PC-9 (cell line): ENCODE data around the gene MYO18B. TPM values are rescaled to one million over a fixed set of nuclear protein-coding genes. Genes with fewer than 3 reads are reported as not detected.

Experiments used
- BruUV-seq: library from RNA; stranded (reverse); fragments of 400-500 nt; replicated peaks from 2 replicates; lab custom pipeline; 2021; lab: Mats Ljungman, UMichigan
- CTCF ChIA-PET: fragments of 300-600 bp; sonication (Branson Sonifier 250); formaldehyde crosslinking; loops from one replicate; lab custom pipeline; 2022; ENCODE audit warnings: antibody characterized with exemption; lab: Charles Lee
- POLR2A ChIA-PET: fragments of 300-600 bp; sonication (Branson Sonifier 250); formaldehyde crosslinking; loops from one replicate; lab custom pipeline; 2022; ENCODE audit warnings: antibody characterized with exemption; ENCODE audit not compliant: unreplicated experiment; lab: Charles Lee
- DNase-seq, 2 experiments: peaks; one replicate each; pipeline versions ENCODE4 v3.0.0 to v3.0.0-alpha.2; 2015 to 2022; ENCODE audit warnings: mixed read lengths in 1 of 2
- H2AFZ ChIP-seq: fragments of 200-600 bp; sonication (generic); 2 replicates; pipeline ENCODE4 v1.8.1; 2017; ENCODE audit warnings: antibody characterized with exemption
- H3F3A ChIP-seq: fragments of 200-600 bp; sonication (generic); 2 replicates; pipeline ENCODE4 v1.8.1; 2017; ENCODE audit warnings: antibody characterized with exemption, mild to moderate bottlenecking, low read depth; ENCODE audit not compliant: insufficient read depth
- H3K27ac ChIP-seq: fragments of 200-600 bp; sonication (generic); 2 replicates; pipeline ENCODE4 v1.6.1; 2016; ENCODE audit warnings: mixed run types
- H3K27me3 ChIP-seq: fragments of 200-600 bp; sonication (generic); 2 replicates; pipeline ENCODE4 v1.6.1; 2016; ENCODE audit warnings: low read depth, mixed run types; ENCODE audit not compliant: insufficient read depth
- H3K36me3 ChIP-seq: fragments of 200-600 bp; sonication (generic); 2 replicates; pipeline ENCODE4 v1.6.1; 2016; ENCODE audit warnings: low read depth, mixed run types
- H3K4me1 ChIP-seq: fragments of 200-600 bp; sonication (generic); replicated peaks from 2 replicates; pipeline ENCODE4 v1.6.1; 2016; ENCODE audit warnings: mixed run types; ENCODE audit not compliant: insufficient read depth
- H3K4me2 ChIP-seq: fragments of 200-600 bp; sonication (generic); 2 replicates; pipeline ENCODE4 v1.6.1; 2017; ENCODE audit warnings: mixed run types
- H3K4me3 ChIP-seq: fragments of 200-600 bp; sonication (generic); 2 replicates; pipeline ENCODE4 v1.6.1; 2016; ENCODE audit warnings: mixed run types
- H3K79me2 ChIP-seq: fragments of 200-600 bp; sonication (generic); 2 replicates; pipeline ENCODE4 v1.6.1; 2017; ENCODE audit warnings: low read depth, mixed run types
- H3K9me2 ChIP-seq: fragments of 200-600 bp; sonication (generic); 2 replicates; pipeline ENCODE4 v1.8.1; 2017; ENCODE audit warnings: mild to moderate bottlenecking; ENCODE audit not compliant: insufficient read depth
- H3K9me3 ChIP-seq: fragments of 200-600 bp; sonication (generic); 2 replicates; pipeline ENCODE4 v1.8.1; 2016; ENCODE audit warnings: low read depth; ENCODE audit not compliant: insufficient read depth
- H4K20me1 ChIP-seq: fragments of 200-600 bp; sonication (generic); 2 replicates; pipeline ENCODE4 v1.8.1; 2017; ENCODE audit not compliant: insufficient read depth
- EZH2 ChIP-seq: fragments of 200-600 bp; sonication (generic); IDR thresholded peaks from 2 replicates; pipeline ENCODE4 v1.8.0; 2017; ENCODE audit warnings: antibody characterized with exemption, low read depth
- intact Hi-C: fragments of 100-400 bp; cut with micrococcal nuclease; formaldehyde crosslinking; loops from one replicate; pipeline ENCODE4 v1.10.0; 2022; ENCODE audit not compliant: unreplicated experiment
- total RNA-seq: library from RNA; stranded (reverse); gene quantifications from 2 replicates; pipeline ENCODE4 v1.2.3, GENCODE V29; 2021
- TF ChIP-seq, protein P1 (sequence below): fragments of 200-600 bp; sonication (generic); conservative IDR thresholded peaks from 2 replicates; pipeline ENCODE4 v1.6.1; 2017; ENCODE audit warnings: mixed run types, antibody characterized with exemption, mild to moderate bottlenecking, moderate library complexity

The MYO18B gene
- total RNA-seq, 1 experiment from 2014 or later = not detected

DNA sequence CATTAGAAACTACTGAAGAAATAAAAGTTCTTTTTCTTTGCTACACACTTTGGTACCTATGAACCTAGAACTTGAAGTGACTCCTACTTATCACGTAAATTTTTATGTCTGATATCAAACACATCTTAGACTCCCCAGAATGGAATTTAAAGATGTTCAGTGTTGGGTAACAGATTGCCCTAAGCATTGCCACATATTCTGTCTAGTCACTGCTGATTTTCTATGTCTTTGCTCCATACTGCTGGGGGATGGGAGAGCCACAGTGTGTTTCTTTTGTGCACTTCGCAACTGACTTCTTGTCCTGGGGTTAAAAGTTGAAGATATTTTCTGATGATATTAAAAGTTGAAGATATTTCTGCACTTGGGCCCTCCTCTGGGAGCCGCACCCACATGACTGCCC lies 19.4 kb upstream of the MYO18B start:
- Histone ChIP-seq H3K27me3 (peaks cover 38% of the 10 kb centered on the region), H3K9me2 (no peaks in the 10 kb centered on the region), H4K20me1 (no peaks in the 10 kb centered on the region), H3K9me3 (no peaks in the 10 kb centered on the region), H3K36me3 (no peaks in the 10 kb centered on the region), H3K4me1 (no peaks in the 10 kb centered on the region), H2AFZ (no peak overlapping the region), H3K79me2 (no peaks in the 10 kb centered on the region), H3F3A (no peaks in the 10 kb centered on the region), H3K4me2 (no peak overlapping the region), H3K4me3 (no peak overlapping the region), H3K27ac (no peak overlapping the region)
- ChIA-PET POLR2A (no interaction called here), CTCF (no interaction called here)
- no TSS peak for BruUV-seq
- TF ChIP-seq, protein P1, sequence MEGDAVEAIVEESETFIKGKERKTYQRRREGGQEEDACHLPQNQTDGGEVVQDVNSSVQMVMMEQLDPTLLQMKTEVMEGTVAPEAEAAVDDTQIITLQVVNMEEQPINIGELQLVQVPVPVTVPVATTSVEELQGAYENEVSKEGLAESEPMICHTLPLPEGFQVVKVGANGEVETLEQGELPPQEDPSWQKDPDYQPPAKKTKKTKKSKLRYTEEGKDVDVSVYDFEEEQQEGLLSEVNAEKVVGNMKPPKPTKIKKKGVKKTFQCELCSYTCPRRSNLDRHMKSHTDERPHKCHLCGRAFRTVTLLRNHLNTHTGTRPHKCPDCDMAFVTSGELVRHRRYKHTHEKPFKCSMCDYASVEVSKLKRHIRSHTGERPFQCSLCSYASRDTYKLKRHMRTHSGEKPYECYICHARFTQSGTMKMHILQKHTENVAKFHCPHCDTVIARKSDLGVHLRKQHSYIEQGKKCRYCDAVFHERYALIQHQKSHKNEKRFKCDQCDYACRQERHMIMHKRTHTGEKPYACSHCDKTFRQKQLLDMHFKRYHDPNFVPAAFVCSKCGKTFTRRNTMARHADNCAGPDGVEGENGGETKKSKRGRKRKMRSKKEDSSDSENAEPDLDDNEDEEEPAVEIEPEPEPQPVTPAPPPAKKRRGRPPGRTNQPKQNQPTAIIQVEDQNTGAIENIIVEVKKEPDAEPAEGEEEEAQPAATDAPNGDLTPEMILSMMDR = no peak
- no peak for TF ChIP-seq EZH2
- DNase-seq = no peak
- intact Hi-C loops = no loop called here

DNA sequence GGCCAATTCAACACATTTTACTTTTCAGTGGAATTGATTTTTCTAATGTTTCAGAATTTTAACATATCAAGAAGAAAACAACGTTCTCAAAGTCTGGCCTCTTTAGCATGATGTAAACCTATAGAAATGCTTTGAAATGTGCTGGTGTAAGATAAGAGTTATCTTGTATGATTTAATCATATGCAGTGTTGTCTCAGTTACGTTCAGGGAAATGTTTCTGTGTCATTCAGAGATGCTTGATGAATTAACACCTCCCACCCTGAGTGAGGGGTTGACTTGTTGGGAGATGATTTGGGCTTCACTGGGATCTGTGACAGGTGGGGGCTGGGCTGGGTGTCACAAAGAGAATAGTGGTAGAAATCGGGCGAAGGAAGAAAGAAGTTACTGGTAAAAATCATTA lies 15.7 kb upstream of the MYO18B start:
- peaks cover 50% of the 10 kb centered on the region for H3K27me3 ChIP-seq
- CTCF ChIA-PET = no interaction called here

DNA sequence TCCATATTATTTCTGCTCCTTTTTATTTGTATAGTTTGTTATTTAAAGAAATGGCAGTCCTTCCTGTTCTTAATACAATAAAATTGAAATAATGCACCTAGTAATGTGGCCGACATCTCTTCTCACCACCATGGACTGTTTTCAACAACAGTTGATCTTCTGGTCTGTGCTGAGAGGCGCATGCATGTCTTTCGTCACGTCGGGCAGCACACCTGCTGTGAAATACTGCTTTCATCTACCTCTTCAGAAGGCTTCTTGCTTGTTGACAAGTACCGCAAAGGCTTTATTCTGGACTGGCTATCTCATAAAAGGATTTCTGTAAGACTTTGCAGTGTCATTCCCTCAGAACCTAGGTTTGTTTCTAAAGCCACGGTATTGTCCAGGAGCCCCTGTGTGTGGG lies 13.9 kb upstream of the MYO18B start:
- H2AFZ ChIP-seq = no peak overlapping the region
- H3F3A ChIP-seq = no peaks in the 10 kb centered on the region
- ChIA-PET CTCF (interaction anchor here (0.5 kb wide), 1 partner anchor 281 kb away, joined by 3 read pairs; no protein-coding TSS in a partner anchor), POLR2A (no interaction called here)
- H3K36me3 ChIP-seq = no peaks in the 10 kb centered on the region
- no peak overlapping the region for H3K4me3 ChIP-seq
- no peaks in the 10 kb centered on the region for H3K9me3 ChIP-seq
- H3K27ac ChIP-seq = no peak overlapping the region
- no peak for TF ChIP-seq EZH2
- TF ChIP-seq, protein P1 = no peak
- no peak overlapping the region for H3K4me2 ChIP-seq
- no peaks in the 10 kb centered on the region for H3K4me1 ChIP-seq
- H3K79me2 ChIP-seq = no peaks in the 10 kb centered on the region
- no peaks in the 10 kb centered on the region for H4K20me1 ChIP-seq
- BruUV-seq = no TSS peak
- no peaks in the 10 kb centered on the region for H3K9me2 ChIP-seq
- DNase-seq = no peak
- intact Hi-C loops = no loop called here
- peaks cover 48% of the 10 kb centered on the region for H3K27me3 ChIP-seq

More for the DNA sequence above, 15.7 kb upstream of the MYO18B start:
- no peaks in the 10 kb centered on the region for H3K4me1 ChIP-seq
- TF ChIP-seq EZH2 = no peak
- TF ChIP-seq, protein P1 = no peak
- H3K4me2 ChIP-seq = no peak overlapping the region
- no peak for DNase-seq
- no peaks in the 10 kb centered on the region for H4K20me1 ChIP-seq
- no peaks in the 10 kb centered on the region for H3K9me2 ChIP-seq
- H3K79me2 ChIP-seq = no peaks in the 10 kb centered on the region
- no peaks in the 10 kb centered on the region for H3K9me3 ChIP-seq
- H3F3A ChIP-seq = no peaks in the 10 kb centered on the region
- no peak overlapping the region for H2AFZ ChIP-seq
- no peaks in the 10 kb centered on the region for H3K36me3 ChIP-seq
- BruUV-seq = no TSS peak
- intact Hi-C loops = no loop called here
- H3K27ac ChIP-seq = no peak overlapping the region
- POLR2A ChIA-PET = interaction anchor here (0.6 kb wide), 1 partner anchor 21 kb away, joined by 6 read pairs; no protein-coding TSS in a partner anchor
- H3K4me3 ChIP-seq = no peak overlapping the region
